Measurements from ENCODE around the gene HES3. TPM values are rescaled to one million over a fixed set of nuclear protein-coding genes. Genes with fewer than 3 reads are reported as not detected.

Gene HES3
- total RNA-seq, 4 donors from 2014 or later = not detected

GRCh38 chr1:6210591-6211355 is 33.2 kb upstream of the HES3 start:
- no peak for TF ChIP-seq CTCF (IDR thresholded peaks at IDR 0.05; ENCODE audit: low read depth)

GRCh38 chr1:6211731-6212130 is 32.2 kb upstream of the HES3 start:
- no peak for TF ChIP-seq CTCF (IDR thresholded peaks at IDR 0.05; ENCODE audit: low read depth)

- TF ChIP-seq CTCF (IDR thresholded peaks at IDR 0.05; ENCODE audit: low read depth) = no peak
Observed at GRCh38 chr1:6212193-6212959, 31.6 kb upstream of the HES3 start.

GRCh38 chr1:6218375-6219164 is 25.4 kb upstream of the HES3 start:
- no peak for TF ChIP-seq CTCF (IDR thresholded peaks at IDR 0.05; ENCODE audit: low read depth)

- TF ChIP-seq CTCF (IDR thresholded peaks at IDR 0.05; ENCODE audit: low read depth) = no peak
Observed at GRCh38 chr1:6220236-6220635, 23.7 kb upstream of the HES3 start.

- no peak for TF ChIP-seq CTCF (IDR thresholded peaks at IDR 0.05; ENCODE audit: low read depth)
Observed at GRCh38 chr1:6221210-6221784, 22.7 kb upstream of the HES3 start.

Data from subcutaneous adipose tissue (tissue), 4 donors.